Stimulated activated naive CD8-positive, alpha-beta T cell treated with anti-CD3 and anti-CD28 coated beads, Interleukin-15, amount 100 ng/mL, for 72 hours (primary cell): ENCODE measurements around the gene ADAM19.
A peak's percentile ranks its signal among the peaks of the same experiment; 100 is the strongest.

Experiments
- ATAC-seq: fragments of 150-1000 bp; cut with Tn5 transposase; 2 replicates; pipeline ENCODE4 v1.10.0; 2021; ENCODE audit warnings: mild to moderate bottlenecking, moderate library complexity
- DNase-seq, 2 donors: peaks; one replicate each; pipeline ENCODE4 v3.0.0; 2021 to 2022
- H3K27ac Mint-ChIP-seq, 2 donors: one replicate each; pipeline ENCODE4 v1.8.0; 2022; ENCODE audit warnings: mild to moderate bottlenecking in 2 of 2, mixed read lengths in 2 of 2, moderate library complexity in 2 of 2
- H3K27me3 Mint-ChIP-seq: one replicate; pipeline ENCODE4 v1.8.0; 2022; ENCODE audit warnings: mixed read lengths
- H3K4me1 Mint-ChIP-seq: one replicate; pipeline ENCODE4 v1.8.0; 2022; ENCODE audit warnings: mild to moderate bottlenecking, mixed read lengths
- H3K4me3 Mint-ChIP-seq, 2 donors: one replicate each; pipeline ENCODE4 v1.8.0; 2022; ENCODE audit warnings: mild to moderate bottlenecking in 2 of 2, mixed read lengths in 2 of 2, moderate library complexity in 1 of 2
- H3K9me3 Mint-ChIP-seq, 2 donors: one replicate each; pipeline ENCODE4 v1.8.0; 2022; ENCODE audit warnings: mixed read lengths in 2 of 2

Gene ADAM19

GRCh38 chr5:157469073-157469472 is 106.5 kb downstream of the ADAM19 start:
- Mint-ChIP-seq H3K9me3 (no peaks in the 10 kb centered on the region), H3K27me3 (peaks cover 12% of the 10 kb centered on the region), H3K27ac (no peak overlapping the region), H3K4me1 (peaks cover 12% of the 10 kb centered on the region), H3K4me3 (no peak overlapping the region)
- ATAC-seq (no peak), DNase-seq (no peak)

GRCh38 chr5:157468293-157468965 is 107.1 kb downstream of the ADAM19 start:
- no peak for ATAC-seq

DNA sequence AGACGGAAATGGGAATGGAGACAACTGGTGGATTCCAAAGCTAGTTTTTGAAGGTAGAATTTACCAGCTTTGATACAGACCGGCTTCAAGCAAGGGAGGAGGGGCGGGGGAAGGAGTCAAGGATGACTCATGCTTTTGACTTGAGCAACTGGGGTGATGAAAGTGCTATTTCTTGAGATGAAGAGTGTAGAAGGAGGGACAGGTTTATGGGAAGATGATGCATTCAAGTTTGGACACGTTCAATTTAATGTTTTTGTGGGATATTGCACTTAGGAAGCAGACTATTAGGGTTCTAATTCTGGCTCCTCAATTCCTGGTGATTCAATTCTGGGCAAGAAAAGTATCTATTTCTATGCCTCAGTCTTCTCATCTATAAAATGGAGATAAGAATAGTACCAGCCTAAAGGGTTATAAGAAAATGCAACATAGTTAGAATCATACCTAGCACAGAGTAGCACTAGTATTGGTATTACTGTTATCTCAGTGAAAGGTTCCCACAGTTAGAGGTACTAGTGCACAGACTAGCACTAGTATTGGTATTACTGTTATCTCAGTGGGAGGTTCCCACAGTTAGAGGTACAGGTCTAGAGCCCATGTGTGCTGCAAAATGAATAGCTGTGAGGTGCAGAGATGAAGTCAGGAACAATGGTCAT is 110.9 kb downstream of the ADAM19 start:
- Mint-ChIP-seq H3K4me3 (peak overlapping the region; percentile 1 to 62), H3K27me3 (peaks cover 42% of the 10 kb centered on the region), H3K4me1 (peaks cover 30% of the 10 kb centered on the region), H3K27ac (peak overlapping the region in 1 of 2 donors; percentile 93), H3K9me3 (no peaks in the 10 kb centered on the region)
- peak; percentile 30 to 74 for DNase-seq
- ATAC-seq, result peak; percentile 97

More at GRCh38 chr5:157468293-157468965, 107.1 kb downstream of the ADAM19 start:
- Mint-ChIP-seq H3K4me1 (peaks cover 17% of the 10 kb centered on the region), H3K27ac (no peak overlapping the region), H3K4me3 (no peak overlapping the region), H3K9me3 (no peaks in the 10 kb centered on the region), H3K27me3 (peaks cover 13% of the 10 kb centered on the region)
- DNase-seq, result no peak

GRCh38 chr5:157463621-157464518 is 111.7 kb downstream of the ADAM19 start:
- Mint-ChIP-seq H3K4me3 (peak overlapping the region; percentile 9 to 62), H3K27ac (peak overlapping the region in 1 of 2 donors; percentile 93), H3K4me1 (peaks cover 33% of the 10 kb centered on the region), H3K9me3 (no peaks in the 10 kb centered on the region), H3K27me3 (peaks cover 49% of the 10 kb centered on the region)
- peak; percentile 3 for ATAC-seq
- DNase-seq, result no peak

- no peak for ATAC-seq
- peaks cover 33% of the 10 kb centered on the region for H3K4me1 Mint-ChIP-seq
- DNase-seq, result no peak
- no peaks in the 10 kb centered on the region for H3K9me3 Mint-ChIP-seq
- peaks cover 57% of the 10 kb centered on the region for H3K27me3 Mint-ChIP-seq
- no peak overlapping the region for H3K4me3 Mint-ChIP-seq
- no peak overlapping the region for H3K27ac Mint-ChIP-seq
Measured at GRCh38 chr5:157463081-157463480, 112.5 kb downstream of the ADAM19 start.

GRCh38 chr5:157460921-157461792 is 114.4 kb downstream of the ADAM19 start:
- DNase-seq (no peak), ATAC-seq (no peak)
- Mint-ChIP-seq H3K4me1 (peaks cover 33% of the 10 kb centered on the region), H3K9me3 (no peaks in the 10 kb centered on the region), H3K27ac (no peak overlapping the region), H3K4me3 (peak overlapping the region in 1 of 2 donors; percentile 79), H3K27me3 (peaks cover 58% of the 10 kb centered on the region)

- Mint-ChIP-seq H3K27me3 (peaks cover 58% of the 10 kb centered on the region), H3K4me1 (peaks cover 30% of the 10 kb centered on the region), H3K9me3 (no peaks in the 10 kb centered on the region), H3K27ac (no peak within 1 kb of the TSS), H3K4me3 (peak within 1 kb of the TSS; percentile 79 to 80)
- peak; percentile 29 for ATAC-seq
- peak; percentile 23 to 29 for DNase-seq
Measured at GRCh38 chr5:157459715-157460599, 115.6 kb downstream of the ADAM19 start, which contains the start of gene NIPAL4. Gene NIPAL4 (plus strand): TSS chr5:157460213. CDS start chr5:157460321, 108 bp downstream.

- ATAC-seq (no peak), DNase-seq (no peak)
- H3K4me1 Mint-ChIP-seq, result peaks cover 19% of the 10 kb centered on the region
- H3K4me3 Mint-ChIP-seq, result no peak overlapping the region
- H3K27me3 Mint-ChIP-seq, result peaks cover 65% of the 10 kb centered on the region
- H3K27ac Mint-ChIP-seq, result no peak overlapping the region
- H3K9me3 Mint-ChIP-seq, result no peaks in the 10 kb centered on the region
Measured at GRCh38 chr5:157458835-157459234, 116.7 kb downstream of the ADAM19 start.

GRCh38 chr5:157457391-157457790 is 118.2 kb downstream of the ADAM19 start:
- ATAC-seq (no peak), DNase-seq (no peak)
- no peak overlapping the region for H3K4me3 Mint-ChIP-seq
- H3K27me3 Mint-ChIP-seq, result peaks cover 55% of the 10 kb centered on the region
- H3K27ac Mint-ChIP-seq, result no peak overlapping the region
- H3K9me3 Mint-ChIP-seq, result no peaks in the 10 kb centered on the region
- peaks cover 16% of the 10 kb centered on the region for H3K4me1 Mint-ChIP-seq

DNA sequence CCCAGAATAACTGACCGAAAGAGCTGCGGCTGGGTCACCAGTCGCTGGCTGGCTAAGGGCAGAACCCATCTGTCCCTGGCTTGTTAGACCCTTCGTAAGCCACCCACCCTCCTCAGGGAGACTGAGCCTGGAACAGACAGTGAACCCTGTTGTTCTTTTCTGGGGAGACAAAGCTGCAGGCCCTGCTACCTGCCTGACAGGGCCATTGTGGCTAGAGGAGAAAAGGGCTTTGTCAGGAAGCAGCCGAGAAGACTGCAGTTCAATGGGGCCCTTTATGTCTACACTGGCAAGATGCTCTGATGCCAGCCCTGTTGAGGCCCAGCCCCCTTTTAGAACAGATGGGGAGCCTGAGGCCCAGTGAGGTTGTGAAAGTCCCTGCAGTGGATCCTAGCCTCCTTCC is 119.3 kb downstream of the ADAM19 start:
- Mint-ChIP-seq H3K27ac (no peak overlapping the region), H3K4me3 (no peak overlapping the region), H3K9me3 (no peaks in the 10 kb centered on the region), H3K4me1 (peaks cover 16% of the 10 kb centered on the region), H3K27me3 (peaks cover 46% of the 10 kb centered on the region)
- DNase-seq, result no peak
- no peak for ATAC-seq

- H3K27me3 Mint-ChIP-seq, result peaks cover 34% of the 10 kb centered on the region
- no peaks in the 10 kb centered on the region for H3K9me3 Mint-ChIP-seq
- H3K4me3 Mint-ChIP-seq, result no peak overlapping the region
- DNase-seq (no peak), ATAC-seq (no peak)
- H3K27ac Mint-ChIP-seq, result no peak overlapping the region
- peaks cover 7% of the 10 kb centered on the region for H3K4me1 Mint-ChIP-seq
Measured at GRCh38 chr5:157455057-157455456, 120.5 kb downstream of the ADAM19 start.

DNA sequence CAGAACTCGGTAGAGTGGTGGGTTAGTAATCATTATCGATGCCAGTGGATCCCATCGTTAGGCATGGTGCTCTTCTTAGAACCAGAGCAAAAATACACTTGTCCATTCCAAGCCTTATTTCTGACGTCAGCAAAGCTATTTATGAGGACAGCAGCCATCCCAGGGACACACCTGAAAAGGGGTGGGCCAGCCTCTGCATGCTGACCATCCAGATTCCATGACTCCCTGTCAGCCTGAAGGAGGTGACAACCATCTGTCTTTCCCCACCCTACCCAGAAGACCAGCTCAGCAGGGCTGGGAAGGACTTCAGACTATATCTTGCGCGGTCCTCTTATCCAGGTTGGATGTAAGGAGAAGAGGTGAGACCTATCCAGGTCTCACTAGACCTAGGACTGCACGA is 121.3 kb downstream of the ADAM19 start:
- ATAC-seq (no peak), DNase-seq (no peak)
- Mint-ChIP-seq H3K27ac (no peak overlapping the region), H3K4me1 (no peaks in the 10 kb centered on the region), H3K4me3 (no peak overlapping the region), H3K9me3 (no peaks in the 10 kb centered on the region), H3K27me3 (peaks cover 26% of the 10 kb centered on the region)

- no peaks in the 10 kb centered on the region for H3K9me3 Mint-ChIP-seq
- H3K4me3 Mint-ChIP-seq, result no peak overlapping the region
- no peaks in the 10 kb centered on the region for H3K4me1 Mint-ChIP-seq
- ATAC-seq (no peak), DNase-seq (no peak)
- H3K27ac Mint-ChIP-seq, result no peak overlapping the region
- peaks cover 13% of the 10 kb centered on the region for H3K27me3 Mint-ChIP-seq
Measured at GRCh38 chr5:157451806-157452205, 123.8 kb downstream of the ADAM19 start.

- Mint-ChIP-seq H3K4me3 (no peak overlapping the region), H3K4me1 (no peaks in the 10 kb centered on the region), H3K27ac (no peak overlapping the region), H3K27me3 (peaks cover 22% of the 10 kb centered on the region), H3K9me3 (no peaks in the 10 kb centered on the region)
- DNase-seq (no peak), ATAC-seq (no peak)
Measured at GRCh38 chr5:157450024-157450423, 125.6 kb downstream of the ADAM19 start.
